ENCODE results near the gene ATP5MC2.

ATP5MC2 gene

DNA sequence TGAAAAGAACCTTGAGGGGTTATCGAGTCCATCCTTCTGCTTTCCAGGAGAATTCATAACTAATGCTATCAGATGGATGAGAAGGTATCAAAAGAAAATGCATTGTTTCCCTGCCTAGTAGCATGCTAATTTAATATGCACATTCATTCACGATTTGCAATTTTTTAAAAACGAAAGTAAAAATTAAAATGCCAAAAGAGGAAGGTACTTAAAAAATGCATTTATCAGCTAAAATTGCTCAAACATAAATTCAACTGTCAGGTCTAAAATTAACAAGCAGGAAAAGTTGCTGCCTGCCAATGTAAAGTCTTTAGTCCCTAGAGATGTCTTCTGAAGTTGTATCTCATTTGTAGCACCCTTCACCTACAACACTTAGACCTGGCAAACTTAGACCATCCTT lies 57.6 kb downstream of the ATP5MC2 start:
- intact Hi-C loops (cut with DNase I), result no loop called here
- DNase-seq, result no peak

DNA sequence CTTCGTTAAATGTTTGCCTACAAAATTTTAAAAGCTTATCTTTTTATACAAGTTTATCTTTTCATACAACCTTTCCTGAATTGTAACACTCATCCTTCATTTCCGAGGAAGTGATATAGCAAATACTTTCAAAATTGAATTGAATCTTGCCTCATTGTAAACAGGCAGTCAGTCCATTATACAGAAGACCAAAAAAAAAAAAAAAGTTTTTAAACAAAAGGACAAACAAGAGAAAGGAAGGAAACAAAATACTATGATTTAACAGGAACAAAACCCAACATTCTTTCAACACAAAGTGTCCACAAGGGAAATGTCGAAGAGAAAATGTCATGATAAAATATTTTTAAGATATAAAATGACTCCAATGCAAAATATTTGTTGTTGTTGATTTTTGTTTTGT lies 58.2 kb downstream of the ATP5MC2 start:
- DNase-seq, result no peak

DNA sequence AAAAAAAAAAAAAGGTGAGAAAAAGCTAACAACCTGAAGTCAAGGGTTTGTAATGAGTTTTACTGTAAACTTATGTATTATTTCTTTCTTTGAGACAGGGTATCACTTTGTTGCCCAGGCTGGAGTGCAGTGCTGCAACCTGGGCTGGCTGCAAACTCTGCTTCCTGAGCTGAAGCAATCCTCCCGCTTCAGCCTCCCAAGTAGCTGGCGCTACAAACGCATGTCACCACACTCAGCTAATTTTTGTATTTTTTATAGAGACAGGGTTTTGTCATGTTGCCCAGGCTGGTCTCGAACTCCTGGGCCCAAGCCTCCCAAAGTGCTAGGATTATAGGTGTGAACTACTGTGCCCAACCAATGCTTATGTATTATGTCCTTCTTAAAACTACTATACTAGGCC lies 58.9 kb downstream of the ATP5MC2 start:
- intact Hi-C loops (cut with DNase I), result no loop called here
- no peak for DNase-seq

More for the DNA sequence above, 58.2 kb downstream of the ATP5MC2 start:
- intact Hi-C loops (cut with DNase I), result no loop called here
